Tibial nerve (tissue), 4 donors: ENCODE data around the gene GUCY1A1.

Experiments used
- EP300 ChIP-seq, 2 donors: sonication (generic); formaldehyde crosslinking; IDR thresholded peaks; one replicate each; pipeline ENCODE4 v1.6.1; 2017; ENCODE audit warnings: antibody characterized with exemption in 2 of 2, mild to moderate bottlenecking in 1 of 2
- TF ChIP-seq, protein P1 (sequence below), 5 experiments: fragments of 200-600 bp in 3 of 5; fragments of 450-650 bp in 2 of 5; sonication (generic) in 3 of 5; IDR thresholded peaks; one replicate each; pipeline ENCODE4 v1.5.1; 2016 to 2019; ENCODE audit warnings: antibody characterized with exemption in 5 of 5, mild to moderate bottlenecking in 3 of 5, moderate library complexity in 2 of 5

DNA sequence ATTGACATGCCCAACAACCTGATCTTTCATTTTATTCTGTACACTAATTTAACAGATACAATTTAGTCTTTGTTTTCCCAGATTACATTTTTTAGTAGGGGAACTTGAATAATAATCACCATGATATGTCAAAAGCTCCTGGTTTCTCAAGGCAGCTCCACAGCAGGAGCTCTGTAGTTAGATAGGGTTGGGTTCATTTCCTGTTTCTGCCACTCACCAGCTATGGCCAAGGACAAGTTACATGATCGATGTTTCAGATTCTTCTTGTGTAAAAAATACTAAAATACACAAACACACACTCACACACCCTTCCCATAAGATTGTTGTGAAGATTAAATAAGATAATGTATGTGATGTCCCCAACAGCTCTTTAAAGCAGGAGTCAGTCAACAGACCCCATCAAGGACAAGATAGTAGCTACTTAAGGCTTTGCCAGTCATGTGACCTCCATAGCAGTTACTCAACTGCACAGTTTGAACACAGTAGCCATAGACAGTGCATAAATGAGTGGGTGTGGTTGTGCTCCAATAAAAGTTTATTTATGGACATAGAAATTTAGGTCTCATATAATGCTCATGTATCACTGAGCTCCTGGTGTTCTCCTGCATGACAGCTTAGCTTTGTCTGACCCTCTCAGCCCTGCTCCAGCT is 18.4 kb downstream of the GUCY1A1 start:
- TF ChIP-seq, protein P1, sequence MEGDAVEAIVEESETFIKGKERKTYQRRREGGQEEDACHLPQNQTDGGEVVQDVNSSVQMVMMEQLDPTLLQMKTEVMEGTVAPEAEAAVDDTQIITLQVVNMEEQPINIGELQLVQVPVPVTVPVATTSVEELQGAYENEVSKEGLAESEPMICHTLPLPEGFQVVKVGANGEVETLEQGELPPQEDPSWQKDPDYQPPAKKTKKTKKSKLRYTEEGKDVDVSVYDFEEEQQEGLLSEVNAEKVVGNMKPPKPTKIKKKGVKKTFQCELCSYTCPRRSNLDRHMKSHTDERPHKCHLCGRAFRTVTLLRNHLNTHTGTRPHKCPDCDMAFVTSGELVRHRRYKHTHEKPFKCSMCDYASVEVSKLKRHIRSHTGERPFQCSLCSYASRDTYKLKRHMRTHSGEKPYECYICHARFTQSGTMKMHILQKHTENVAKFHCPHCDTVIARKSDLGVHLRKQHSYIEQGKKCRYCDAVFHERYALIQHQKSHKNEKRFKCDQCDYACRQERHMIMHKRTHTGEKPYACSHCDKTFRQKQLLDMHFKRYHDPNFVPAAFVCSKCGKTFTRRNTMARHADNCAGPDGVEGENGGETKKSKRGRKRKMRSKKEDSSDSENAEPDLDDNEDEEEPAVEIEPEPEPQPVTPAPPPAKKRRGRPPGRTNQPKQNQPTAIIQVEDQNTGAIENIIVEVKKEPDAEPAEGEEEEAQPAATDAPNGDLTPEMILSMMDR (IDR thresholded peaks at IDR 0.05), result no peak
- no peak for TF ChIP-seq EP300 (IDR thresholded peaks at IDR 0.05)
